SK-N-SH (cell line): Measurements from ENCODE around the gene NOX5. TPM values are rescaled to one million over a fixed set of nuclear protein-coding genes. Genes with fewer than 3 reads are reported as not detected.

Source experiments
- CTCF ChIA-PET: fragments of 300-600, 350-600 bp; formaldehyde crosslinking; extraction: SDS; loops from one replicate; lab custom pipeline; 2021; lab: Yijun Ruan, JAX
- POLR2A ChIA-PET: fragments of 350-600 bp; sonication (Branson Sonifier 250); formaldehyde crosslinking; extraction: SDS; loops from one replicate; lab custom pipeline; 2020; ENCODE audit warnings: antibody characterized with exemption, inconsistent platforms; lab: Yijun Ruan, JAX
- DNase-seq: peaks from one replicate; pipeline ENCODE4 v3.0.0; 2012
- H2AFZ ChIP-seq: fragments of 200-600 bp; sonication (generic); 2 replicates; pipeline ENCODE4 v1.8.1; 2016; ENCODE audit warnings: antibody characterized with exemption, mild to moderate bottlenecking, low read depth
- H3F3A ChIP-seq: fragments of 200-600 bp; sonication (generic); replicated peaks from 2 replicates; pipeline ENCODE3; 2016; ENCODE audit warnings: antibody characterized with exemption, mild to moderate bottlenecking; ENCODE audit not compliant: insufficient read depth
- H3K27ac ChIP-seq, 2 experiments: fragments of 200-500 bp in 1 of 2; fragments of 200-600 bp in 1 of 2; sonication (Bioruptor generic) in 1 of 2; sonication (generic), shearing (Covaris generic) in 1 of 2; 2 replicates each; pipeline versions ENCODE4 v1.5.1 to v1.6.1; 2014 to 2016; ENCODE audit warnings: low read depth in 2 of 2, inconsistent platforms in 1 of 2, low read length in 1 of 2, mild to moderate bottlenecking in 1 of 2, mixed read lengths in 1 of 2
- H3K27me3 ChIP-seq: fragments of 200-600 bp; sonication (generic), shearing (Covaris generic); 2 replicates; pipeline ENCODE4 v1.6.1; 2016; ENCODE audit warnings: mixed run types; ENCODE audit not compliant: insufficient read depth
- H3K36me3 ChIP-seq, 2 experiments: fragments of 200-500 bp in 1 of 2; fragments of 200-600 bp in 1 of 2; sonication (Bioruptor generic) in 1 of 2; sonication (generic) in 1 of 2; replicated peaks in 1 of 2; 2 replicates each; pipeline versions ENCODE3 to v1.5.1; 2014 to 2016; ENCODE audit warnings: low read length in 1 of 2, mild to moderate bottlenecking in 1 of 2; ENCODE audit not compliant: insufficient read depth in 2 of 2, control insufficient read depth in 1 of 2
- H3K4me1 ChIP-seq, 2 experiments: fragments of 200-500 bp in 1 of 2; fragments of 200-600 bp in 1 of 2; sonication (Bioruptor generic) in 1 of 2; sonication (generic), shearing (Covaris generic) in 1 of 2; 2 replicates each; pipeline versions ENCODE4 v1.5.1 to v1.6.1; 2014 to 2016; ENCODE audit warnings: low read depth in 1 of 2, low read length in 1 of 2, mixed run types in 1 of 2; ENCODE audit not compliant: insufficient read depth in 2 of 2, control insufficient read depth in 1 of 2
- H3K4me2 ChIP-seq: fragments of 200-600 bp; sonication (generic), shearing (Covaris generic); 2 replicates; pipeline ENCODE4 v1.6.1; 2017; ENCODE audit warnings: mixed run types
- H3K4me3 ChIP-seq, 2 experiments: fragments of 200-500 bp in 1 of 2; fragments of 200-600 bp in 1 of 2; sonication (Bioruptor generic) in 1 of 2; sonication (generic), shearing (Covaris generic) in 1 of 2; 2 replicates each; pipeline versions ENCODE4 v1.5.1 to v1.8.1; 2014 to 2016; ENCODE audit warnings: low read depth in 2 of 2, inconsistent platforms in 1 of 2, low read length in 1 of 2, mild to moderate bottlenecking in 1 of 2, mixed read lengths in 1 of 2, moderate library complexity in 1 of 2
- H3K79me2 ChIP-seq: fragments of 200-600 bp; sonication (generic); 2 replicates; pipeline ENCODE4 v1.8.1; 2017; ENCODE audit warnings: mild to moderate bottlenecking; ENCODE audit not compliant: insufficient read depth
- H3K9ac ChIP-seq: fragments of 200-600 bp; sonication (generic); 2 replicates; pipeline ENCODE4 v1.6.1; 2017; ENCODE audit warnings: mixed run types
- H3K9me2 ChIP-seq: fragments of 200-600 bp; sonication (generic); 2 replicates; pipeline ENCODE4 v1.6.1; 2017; ENCODE audit warnings: mixed run types
- H3K9me3 ChIP-seq: fragments of 200-600 bp; sonication (generic); 2 replicates; pipeline ENCODE4 v1.6.1; 2017; ENCODE audit warnings: mixed run types, mild to moderate bottlenecking, moderate library complexity
- H4K20me1 ChIP-seq: fragments of 200-600 bp; sonication (generic); 2 replicates; pipeline ENCODE4 v1.6.1; 2017; ENCODE audit warnings: mild to moderate bottlenecking, mixed run types; ENCODE audit not compliant: insufficient read depth
- CHD2 ChIP-seq: fragments of 150-350 bp; IDR thresholded peaks from 2 replicates; pipeline ENCODE4 v1.6.1; 2018; ENCODE audit warnings: low read length; ENCODE audit not compliant: partially characterized antibody
- EP300 ChIP-seq, 2 experiments: IDR thresholded peaks; 2 replicates each; pipeline versions ENCODE4 v1.4.0 to v1.6.1; 2012; ENCODE audit warnings: borderline replicate concordance in 1 of 2, low read depth in 1 of 2, low read length in 1 of 2
- EZH2phosphoT487 ChIP-seq: fragments of 200-600 bp; sonication (generic); IDR thresholded peaks from 2 replicates; pipeline ENCODE4 v1.6.1; 2017; ENCODE audit warnings: low read depth, mixed run types, mild to moderate bottlenecking, antibody characterized with exemption, moderate library complexity, borderline replicate concordance
- FOXJ3 ChIP-seq: sonication (generic); formaldehyde crosslinking; IDR thresholded peaks from 2 replicates; pipeline ENCODE4 v1.5.1; 2020; ENCODE audit warnings: mild to moderate bottlenecking, missing genetic modification reagents
- FOXM1 ChIP-seq: IDR thresholded peaks from 2 replicates; pipeline ENCODE4 v1.4.0; 2012; ENCODE audit warnings: low read depth, mild to moderate bottlenecking
- GATA2 ChIP-seq: sonication (generic); formaldehyde crosslinking; IDR thresholded peaks from 2 replicates; pipeline ENCODE4 v1.5.0; 2020; ENCODE audit warnings: mild to moderate bottlenecking, missing genetic modification reagents
- JUND ChIP-seq: IDR thresholded peaks from 2 replicates; pipeline ENCODE4 v1.4.0; 2012
- MEF2A ChIP-seq: IDR thresholded peaks from 2 replicates; pipeline ENCODE4 v1.4.0; 2012; ENCODE audit warnings: low read depth, borderline replicate concordance
- NRF1 ChIP-seq: IDR thresholded peaks from 2 replicates; pipeline ENCODE4 v1.6.1; 2012; ENCODE audit warnings: low read depth, mild to moderate bottlenecking, low read length
- POLR2AphosphoS5 ChIP-seq: IDR thresholded peaks from 2 replicates; pipeline ENCODE4 v1.6.1; 2012; ENCODE audit warnings: low read depth, low read length
- RCOR1 ChIP-seq: fragments of 150-350 bp; IDR thresholded peaks from 2 replicates; pipeline ENCODE4 v1.6.1; 2017; ENCODE audit warnings: antibody characterized with exemption, low read length
- RFX5 ChIP-seq: IDR thresholded peaks from 2 replicates; pipeline ENCODE4 v1.6.1; 2012; ENCODE audit warnings: mild to moderate bottlenecking, improper control_type of control experiment, low read length
- SMC3 ChIP-seq: IDR thresholded peaks from 2 replicates; pipeline ENCODE4 v1.6.1; 2012; ENCODE audit warnings: low read depth, low read length, improper control_type of control experiment
- TAF1 ChIP-seq: IDR thresholded peaks from 2 replicates; pipeline ENCODE4 v1.6.1; 2012; ENCODE audit warnings: low read depth, mild to moderate bottlenecking, low read length, moderate library complexity, borderline replicate concordance
- TCF12 ChIP-seq: IDR thresholded peaks from 2 replicates; pipeline ENCODE4 v1.4.0; 2012
- TEAD4 ChIP-seq: IDR thresholded peaks from 2 replicates; pipeline ENCODE4 v1.4.0; 2012; ENCODE audit warnings: mild to moderate bottlenecking, borderline replicate concordance; ENCODE audit not compliant: insufficient read depth
- YY1 ChIP-seq: IDR thresholded peaks from 2 replicates; pipeline ENCODE4 v1.4.0; 2012; ENCODE audit warnings: low read depth, mild to moderate bottlenecking
- WGBS: methylation state at CpG from one replicate; pipeline ENCODE4 v1.1.6; 2017; ENCODE audit warnings: low lambda C conversion rate; 5-methylcytosine and 5-hydroxymethylcytosine counted together
- polyA plus RNA-seq, 3 experiments: library from polyadenylated mRNA; depleted of rRNA; stranded (reverse); fragments of >200 nt; gene quantifications; 2 replicates each; pipeline ENCODE4 v1.2.3, GENCODE V29; 2012
- TF ChIP-seq, protein P1 (sequence below): IDR thresholded peaks from 2 replicates; pipeline ENCODE4; 2012
- TF ChIP-seq, protein P2 (sequence below): IDR thresholded peaks from 2 replicates; pipeline ENCODE4 v1.6.1; 2012; ENCODE audit warnings: mild to moderate bottlenecking, low read depth, low read length, moderate library complexity
- TF ChIP-seq, protein P3 (sequence below): IDR thresholded peaks from 2 replicates; pipeline ENCODE4 v1.4.0; 2012; ENCODE audit warnings: low read depth, borderline replicate concordance
- TF ChIP-seq, protein P4 (sequence below): fragments of 150-350 bp; IDR thresholded peaks from 2 replicates; pipeline ENCODE4 v1.6.1; 2016; ENCODE audit warnings: mild to moderate bottlenecking, low read depth, low read length

The NOX5 gene
- polyA plus RNA-seq, 1 of the 3 experiments (the other 2 are of a cell fraction) = 0.05 TPM

DNA sequence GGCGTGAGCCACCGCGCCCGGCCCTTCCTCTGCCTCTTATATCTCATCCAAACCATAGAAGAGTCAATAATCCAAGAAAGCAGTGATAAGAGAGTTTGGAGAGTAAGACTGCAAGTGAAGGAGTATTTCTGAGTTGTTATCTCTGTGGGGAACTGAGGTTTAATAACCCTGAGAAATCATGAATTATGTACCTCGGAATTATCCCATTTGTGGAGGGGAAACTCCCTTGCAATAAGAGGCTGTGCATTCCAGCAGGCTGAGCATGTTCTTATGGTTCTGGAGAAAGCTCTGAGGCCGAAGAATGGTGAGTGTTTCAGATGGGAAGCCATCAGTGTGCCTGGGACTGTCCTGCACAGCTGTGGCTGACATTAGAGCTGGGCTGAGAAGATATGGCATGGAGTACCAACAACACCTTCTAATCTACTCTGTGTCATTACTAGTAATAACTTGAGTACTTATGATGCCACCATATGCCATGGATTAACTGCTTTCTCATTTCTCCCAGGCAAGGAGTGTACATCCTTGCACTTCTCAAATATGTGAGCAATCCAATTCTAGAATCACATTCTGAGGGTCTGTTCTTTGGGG, 31.4 kb upstream of the NOX5 start:
- ChIA-PET POLR2A (no interaction called here), CTCF (no interaction called here)
- no peaks in the 10 kb centered on the region for H3F3A ChIP-seq

DNA sequence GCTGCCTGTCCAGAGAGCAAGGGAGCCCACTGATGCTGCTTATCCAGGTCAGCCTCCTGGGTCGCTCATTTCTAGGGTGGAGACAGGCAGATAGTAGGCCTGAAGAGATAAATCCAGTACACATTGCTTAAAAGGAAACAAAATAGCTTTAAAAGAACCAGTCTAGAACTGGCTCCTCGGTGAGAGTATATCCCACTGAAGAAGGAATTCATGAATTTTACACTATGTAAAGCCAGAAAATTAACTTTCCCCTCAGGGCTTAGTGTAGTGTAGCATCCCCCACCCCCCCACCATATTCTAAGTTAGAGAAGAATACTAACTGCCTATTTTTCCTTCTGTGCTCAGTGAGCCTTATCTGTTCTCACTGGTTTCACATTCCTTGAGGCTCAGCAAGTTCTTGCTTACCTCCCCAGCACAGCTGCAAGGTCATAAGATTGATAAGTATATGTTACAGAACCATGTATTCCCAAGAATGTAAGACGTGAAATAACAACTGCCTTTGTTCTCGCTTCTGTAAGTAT, 30.5 kb upstream of the NOX5 start:
- Histone ChIP-seq H2AFZ (no peak overlapping the region), H3K79me2 (no peaks in the 10 kb centered on the region), H3K4me2 (no peak overlapping the region), H4K20me1 (no peaks in the 10 kb centered on the region), H3K9ac (no peak overlapping the region), H3K9me2 (no peaks in the 10 kb centered on the region), H3K4me1 (peaks cover 0 to 3% of the 10 kb centered on the region in 2 experiments; a peak in 1 of 4 replicates), H3K4me3 (no peak overlapping the region), H3K36me3 (no peaks in the 10 kb centered on the region), H3K9me3 (no peaks in the 10 kb centered on the region), H3F3A (no peaks in the 10 kb centered on the region), H3K27me3 (peaks cover 6% of the 10 kb centered on the region; the same call in 1 of the 2 replicates), H3K27ac (no peak overlapping the region)
- ChIA-PET POLR2A (no interaction called here), CTCF (interaction anchor here (0.6 to 1.1 kb wide), 2 partner anchors 11 to 76 kb away, joined by 3 read pairs; no protein-coding TSS in a partner anchor)
- DNase-seq = no peak
- 43% methylated on average over 4 of the region's 4 CpGs for WGBS
- TF ChIP-seq NRF1 (no peak), FOXM1 (no peak), SMC3 (no peak), CHD2 (no peak), EZH2phosphoT487 (no peak), TAF1 (no peak), TEAD4 (no peak), YY1 (no peak), GATA2 (CRISPR knock-in tag) (no peak), FOXJ3 (CRISPR knock-in tag) (no peak), POLR2AphosphoS5 (no peak), RCOR1 (no peak), TCF12 (no peak), EP300 (IDR thresholded peaks at IDR 0.05; ENCODE audit: borderline replicate concordance in 1 of 2, low read depth in 1 of 2, low read length in 1 of 2) (no peak), RFX5 (no peak)
- TF ChIP-seq, protein P1, sequence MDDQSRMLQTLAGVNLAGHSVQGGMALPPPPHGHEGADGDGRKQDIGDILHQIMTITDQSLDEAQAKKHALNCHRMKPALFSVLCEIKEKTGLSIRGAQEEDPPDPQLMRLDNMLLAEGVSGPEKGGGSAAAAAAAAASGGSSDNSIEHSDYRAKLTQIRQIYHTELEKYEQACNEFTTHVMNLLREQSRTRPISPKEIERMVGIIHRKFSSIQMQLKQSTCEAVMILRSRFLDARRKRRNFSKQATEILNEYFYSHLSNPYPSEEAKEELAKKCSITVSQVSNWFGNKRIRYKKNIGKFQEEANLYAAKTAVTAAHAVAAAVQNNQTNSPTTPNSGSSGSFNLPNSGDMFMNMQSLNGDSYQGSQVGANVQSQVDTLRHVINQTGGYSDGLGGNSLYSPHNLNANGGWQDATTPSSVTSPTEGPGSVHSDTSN = no peak
- TF ChIP-seq, protein P2, sequence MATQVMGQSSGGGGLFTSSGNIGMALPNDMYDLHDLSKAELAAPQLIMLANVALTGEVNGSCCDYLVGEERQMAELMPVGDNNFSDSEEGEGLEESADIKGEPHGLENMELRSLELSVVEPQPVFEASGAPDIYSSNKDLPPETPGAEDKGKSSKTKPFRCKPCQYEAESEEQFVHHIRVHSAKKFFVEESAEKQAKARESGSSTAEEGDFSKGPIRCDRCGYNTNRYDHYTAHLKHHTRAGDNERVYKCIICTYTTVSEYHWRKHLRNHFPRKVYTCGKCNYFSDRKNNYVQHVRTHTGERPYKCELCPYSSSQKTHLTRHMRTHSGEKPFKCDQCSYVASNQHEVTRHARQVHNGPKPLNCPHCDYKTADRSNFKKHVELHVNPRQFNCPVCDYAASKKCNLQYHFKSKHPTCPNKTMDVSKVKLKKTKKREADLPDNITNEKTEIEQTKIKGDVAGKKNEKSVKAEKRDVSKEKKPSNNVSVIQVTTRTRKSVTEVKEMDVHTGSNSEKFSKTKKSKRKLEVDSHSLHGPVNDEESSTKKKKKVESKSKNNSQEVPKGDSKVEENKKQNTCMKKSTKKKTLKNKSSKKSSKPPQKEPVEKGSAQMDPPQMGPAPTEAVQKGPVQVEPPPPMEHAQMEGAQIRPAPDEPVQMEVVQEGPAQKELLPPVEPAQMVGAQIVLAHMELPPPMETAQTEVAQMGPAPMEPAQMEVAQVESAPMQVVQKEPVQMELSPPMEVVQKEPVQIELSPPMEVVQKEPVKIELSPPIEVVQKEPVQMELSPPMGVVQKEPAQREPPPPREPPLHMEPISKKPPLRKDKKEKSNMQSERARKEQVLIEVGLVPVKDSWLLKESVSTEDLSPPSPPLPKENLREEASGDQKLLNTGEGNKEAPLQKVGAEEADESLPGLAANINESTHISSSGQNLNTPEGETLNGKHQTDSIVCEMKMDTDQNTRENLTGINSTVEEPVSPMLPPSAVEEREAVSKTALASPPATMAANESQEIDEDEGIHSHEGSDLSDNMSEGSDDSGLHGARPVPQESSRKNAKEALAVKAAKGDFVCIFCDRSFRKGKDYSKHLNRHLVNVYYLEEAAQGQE = no peak
- TF ChIP-seq, protein P3, sequence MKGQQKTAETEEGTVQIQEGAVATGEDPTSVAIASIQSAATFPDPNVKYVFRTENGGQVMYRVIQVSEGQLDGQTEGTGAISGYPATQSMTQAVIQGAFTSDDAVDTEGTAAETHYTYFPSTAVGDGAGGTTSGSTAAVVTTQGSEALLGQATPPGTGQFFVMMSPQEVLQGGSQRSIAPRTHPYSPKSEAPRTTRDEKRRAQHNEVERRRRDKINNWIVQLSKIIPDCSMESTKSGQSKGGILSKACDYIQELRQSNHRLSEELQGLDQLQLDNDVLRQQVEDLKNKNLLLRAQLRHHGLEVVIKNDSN = no peak

More for the DNA sequence above, 31.4 kb upstream of the NOX5 start:
- Histone ChIP-seq H3K9me3 (no peaks in the 10 kb centered on the region), H3K27ac (no peak overlapping the region), H3K4me3 (no peak overlapping the region), H3K79me2 (no peaks in the 10 kb centered on the region), H3K4me2 (no peak overlapping the region), H3K4me1 (peaks cover 0 to 3% of the 10 kb centered on the region in 2 experiments; a peak in 1 of 4 replicates), H3K27me3 (peaks cover 6% of the 10 kb centered on the region; the same call in 1 of the 2 replicates), H3K9ac (no peak overlapping the region), H2AFZ (no peak overlapping the region), H3K36me3 (no peaks in the 10 kb centered on the region), H4K20me1 (no peaks in the 10 kb centered on the region), H3K9me2 (no peaks in the 10 kb centered on the region)
- TF ChIP-seq EZH2phosphoT487 = no peak
- TF ChIP-seq NRF1 = no peak
- TF ChIP-seq TAF1 = no peak
- no peak for TF ChIP-seq MEF2A
- TF ChIP-seq JUND = no peak
- TF ChIP-seq, protein P4, sequence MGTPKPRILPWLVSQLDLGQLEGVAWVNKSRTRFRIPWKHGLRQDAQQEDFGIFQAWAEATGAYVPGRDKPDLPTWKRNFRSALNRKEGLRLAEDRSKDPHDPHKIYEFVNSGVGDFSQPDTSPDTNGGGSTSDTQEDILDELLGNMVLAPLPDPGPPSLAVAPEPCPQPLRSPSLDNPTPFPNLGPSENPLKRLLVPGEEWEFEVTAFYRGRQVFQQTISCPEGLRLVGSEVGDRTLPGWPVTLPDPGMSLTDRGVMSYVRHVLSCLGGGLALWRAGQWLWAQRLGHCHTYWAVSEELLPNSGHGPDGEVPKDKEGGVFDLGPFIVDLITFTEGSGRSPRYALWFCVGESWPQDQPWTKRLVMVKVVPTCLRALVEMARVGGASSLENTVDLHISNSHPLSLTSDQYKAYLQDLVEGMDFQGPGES = no peak
- DNase-seq = no peak
- WGBS = 77% methylated on average over 6 of the region's 6 CpGs
